Endothelial cell of umbilical vein (primary cell): ENCODE results near the gene FSIP1. TPM values are rescaled to one million over a fixed set of nuclear protein-coding genes. Genes with fewer than 3 reads are reported as not detected.

Experiments
- BruUV-seq: library from RNA; stranded (reverse); fragments of 400-500 nt; replicated peaks from 2 replicates; lab custom pipeline; 2021; lab: Mats Ljungman, UMichigan
- CTCF ChIA-PET: fragments of 300-600, 350-600 bp; sonication (Branson Sonifier 250); formaldehyde crosslinking; loops from one replicate; lab custom pipeline; 2021; ENCODE audit warnings: antibody characterized with exemption, inconsistent platforms; lab: Charles Lee
- POLR2A ChIA-PET: fragments of 300-600, 350-600 bp; sonication (Branson Sonifier 250); formaldehyde crosslinking; loops from one replicate; lab custom pipeline; 2021; ENCODE audit warnings: antibody characterized with exemption, inconsistent platforms; lab: Charles Lee
- DNase-seq: peaks from one replicate; pipeline ENCODE4 v3.0.0-alpha.2; 2011; ENCODE audit warnings: low read depth, low spot score
- FAIRE-seq: peaks from 2 replicates; lab custom pipeline; 2011; peaks lifted over from hg19 to GRCh38; lab: Jason Lieb, UNC
- H2AFZ ChIP-seq: 2 replicates; pipeline ENCODE4 v1.6.0; 2012; ENCODE audit warnings: low read depth, low read length, control low read depth, inconsistent platforms
- H3K27ac ChIP-seq: 2 replicates; pipeline ENCODE4 v1.5.1; 2011; ENCODE audit warnings: low read depth, mild to moderate bottlenecking, control low read depth, low read length, moderate library complexity; ENCODE audit not compliant: insufficient read depth
- H3K27me3 ChIP-seq, 2 experiments: 2 replicates each; pipeline versions ENCODE4 v1.6.0 to v1.6.1; 2011; ENCODE audit warnings: low read length in 2 of 2, mixed read lengths in 1 of 2; ENCODE audit not compliant: control insufficient read depth in 2 of 2, insufficient read depth in 2 of 2
- H3K36me3 ChIP-seq, 2 experiments: 2 replicates in 1 of 2; 3 replicates in 1 of 2; pipeline ENCODE4 v1.5.1; 2011; ENCODE audit warnings: low read length in 2 of 2, mild to moderate bottlenecking in 1 of 2, moderate library complexity in 1 of 2; ENCODE audit not compliant: control insufficient read depth in 2 of 2, insufficient read depth in 2 of 2; ENCODE audit errors: extremely low read depth in 1 of 2
- H3K4me1 ChIP-seq: 3 replicates; pipeline ENCODE4 v1.5.1; 2011; ENCODE audit warnings: mild to moderate bottlenecking, low read length; ENCODE audit not compliant: control insufficient read depth, insufficient read depth; ENCODE audit errors: extremely low read depth
- H3K4me2 ChIP-seq: 2 replicates; pipeline ENCODE4 v1.6.1; 2011; ENCODE audit warnings: low read length, control low read depth, mixed read lengths; ENCODE audit not compliant: insufficient read depth
- H3K4me3 ChIP-seq, 3 experiments: fragments of 200-600 bp in 1 of 3; sonication (generic), shearing (Covaris generic) in 1 of 3; replicated peaks in 1 of 3; 2 replicates each; pipeline ENCODE4 v1.5.1; 2011 to 2016; ENCODE audit warnings: control low read depth in 3 of 3, low read length in 3 of 3, mild to moderate bottlenecking in 2 of 3, inconsistent platforms in 1 of 3, low read depth in 1 of 3, moderate library complexity in 1 of 3; ENCODE audit not compliant: insufficient read depth in 1 of 3
- H3K79me2 ChIP-seq: 2 replicates; pipeline ENCODE4 v1.6.0; 2012; ENCODE audit warnings: low read length, inconsistent platforms; ENCODE audit not compliant: control insufficient read depth, insufficient read depth
- H3K9ac ChIP-seq: replicated peaks from 2 replicates; pipeline ENCODE3; 2011; ENCODE audit warnings: low read length, control low read depth; ENCODE audit not compliant: insufficient read depth; ENCODE audit errors: extremely low read depth
- H3K9me1 ChIP-seq: replicated peaks from 3 replicates; pipeline ENCODE4 v1.6.0; 2011; ENCODE audit warnings: mild to moderate bottlenecking, low read length; ENCODE audit not compliant: control insufficient read depth, insufficient read depth; ENCODE audit errors: extremely low read depth
- H3K9me3 ChIP-seq: replicated peaks from 2 replicates; pipeline ENCODE4 v1.5.1; 2012; ENCODE audit warnings: low read length, inconsistent platforms; ENCODE audit not compliant: control insufficient read depth, insufficient read depth
- H4K20me1 ChIP-seq: replicated peaks from 2 replicates; pipeline ENCODE3; 2011; ENCODE audit warnings: mild to moderate bottlenecking, low read length; ENCODE audit not compliant: control insufficient read depth, insufficient read depth; ENCODE audit errors: extremely low read depth
- EZH2 ChIP-seq: IDR thresholded peaks from 2 replicates; pipeline ENCODE4 v1.6.1; 2012; ENCODE audit warnings: borderline replicate concordance, low read depth, mild to moderate bottlenecking, moderate library complexity, low read length, inconsistent platforms; ENCODE audit not compliant: severe bottlenecking
- FOS ChIP-seq: IDR thresholded peaks from 2 replicates; pipeline ENCODE4 v1.6.1; 2011; ENCODE audit warnings: mild to moderate bottlenecking, low read length, moderate library complexity, borderline replicate concordance; ENCODE audit not compliant: insufficient read depth
- GATA2 ChIP-seq: IDR thresholded peaks from 2 replicates; pipeline ENCODE4 v1.7.0; 2011; ENCODE audit warnings: low read depth, mild to moderate bottlenecking, moderate library complexity, mixed read lengths, low read length; ENCODE audit not compliant: insufficient read length, insufficient read depth
- JUN ChIP-seq: IDR thresholded peaks from 2 replicates; pipeline ENCODE4 v1.6.1; 2011; ENCODE audit warnings: borderline replicate concordance, low read depth; ENCODE audit not compliant: insufficient read length, insufficient read depth
- MAX ChIP-seq: IDR thresholded peaks from 2 replicates; pipeline ENCODE4 v1.6.1; 2011; ENCODE audit not compliant: insufficient read depth, insufficient read length
- MYC ChIP-seq: IDR thresholded peaks from one replicate; pipeline ENCODE4 v1.6.1; 2011; ENCODE audit warnings: mild to moderate bottlenecking, low read depth, low read length
- POLR2A ChIP-seq: IDR thresholded peaks from 2 replicates; pipeline ENCODE4 v1.6.1; 2012; ENCODE audit warnings: low read depth, mild to moderate bottlenecking, control low read depth, low read length
- POLR2AphosphoS5 ChIP-seq: IDR thresholded peaks from 2 replicates; pipeline ENCODE4 v1.6.1; 2012; ENCODE audit warnings: low read depth, mild to moderate bottlenecking, control low read depth, low read length, moderate library complexity; ENCODE audit not compliant: insufficient read depth
- dilution Hi-C: fragments of 300-500 bp; cut with MboI; formaldehyde crosslinking; loops from one replicate; pipeline ENCODE4 v1.15.0; 2019; ENCODE audit warnings: low sequenced_read_pairs; ENCODE audit not compliant: extremely low pct_ligation_motif_present
- intact Hi-C: fragments of 100-400 bp; cut with micrococcal nuclease; formaldehyde crosslinking; loops from one replicate; pipeline ENCODE4 v1.10.0; 2022
- polyA plus RNA-seq, 4 experiments: library from polyadenylated mRNA; depleted of rRNA in 3 of 4; stranded (reverse) in 3 of 4; unstranded in 1 of 4; fragments of >200 nt; gene quantifications; 2 replicates each; pipeline versions ENCODE4 v1.2.1 to v1.2.3, GENCODE V29; 2011 to 2012; ENCODE audit warnings: missing spikeins in 1 of 4
- total RNA-seq: library from RNA; stranded (reverse); gene quantifications from 2 replicates; pipeline ENCODE4 v1.2.3, GENCODE V29; 2021
- TF ChIP-seq, protein P1 (sequence below), 2 donors: IDR thresholded peaks; 1 replicate in 1 of 2; 2 replicates in 1 of 2; pipeline ENCODE4 v1.5.1; 2011; ENCODE audit warnings: low read length in 2 of 2, mild to moderate bottlenecking in 2 of 2, moderate library complexity in 2 of 2, control low read depth in 1 of 2, inconsistent platforms in 1 of 2, low read depth in 1 of 2; ENCODE audit not compliant: insufficient read depth in 1 of 2; ENCODE audit errors: extremely low read depth in 1 of 2

Gene FSIP1
- total and polyA plus RNA-seq, 2 donors (not counting 3 experiments of a cell fraction or from before 2014, with no cell fraction given): 0.23 to 1.1 TPM

- POLR2A ChIA-PET: no interaction called here
- no peaks in the 10 kb centered on the region for H3K36me3 ChIP-seq
- no peak for DNase-seq
- no peak for FAIRE-seq
- no peaks in the 10 kb centered on the region for H3K9me3 ChIP-seq
- no peaks in the 10 kb centered on the region for H3K9me1 ChIP-seq
- BruUV-seq: no TSS peak
- intact Hi-C loops (no loop called here), dilution Hi-C loops (no loop called here)
- TF ChIP-seq EZH2 (no peak), POLR2A (no peak), FOS (no peak), JUN (no peak), MAX (no peak), GATA2 (no peak), MYC (no peak), POLR2AphosphoS5 (no peak)
- TF ChIP-seq, protein P1, sequence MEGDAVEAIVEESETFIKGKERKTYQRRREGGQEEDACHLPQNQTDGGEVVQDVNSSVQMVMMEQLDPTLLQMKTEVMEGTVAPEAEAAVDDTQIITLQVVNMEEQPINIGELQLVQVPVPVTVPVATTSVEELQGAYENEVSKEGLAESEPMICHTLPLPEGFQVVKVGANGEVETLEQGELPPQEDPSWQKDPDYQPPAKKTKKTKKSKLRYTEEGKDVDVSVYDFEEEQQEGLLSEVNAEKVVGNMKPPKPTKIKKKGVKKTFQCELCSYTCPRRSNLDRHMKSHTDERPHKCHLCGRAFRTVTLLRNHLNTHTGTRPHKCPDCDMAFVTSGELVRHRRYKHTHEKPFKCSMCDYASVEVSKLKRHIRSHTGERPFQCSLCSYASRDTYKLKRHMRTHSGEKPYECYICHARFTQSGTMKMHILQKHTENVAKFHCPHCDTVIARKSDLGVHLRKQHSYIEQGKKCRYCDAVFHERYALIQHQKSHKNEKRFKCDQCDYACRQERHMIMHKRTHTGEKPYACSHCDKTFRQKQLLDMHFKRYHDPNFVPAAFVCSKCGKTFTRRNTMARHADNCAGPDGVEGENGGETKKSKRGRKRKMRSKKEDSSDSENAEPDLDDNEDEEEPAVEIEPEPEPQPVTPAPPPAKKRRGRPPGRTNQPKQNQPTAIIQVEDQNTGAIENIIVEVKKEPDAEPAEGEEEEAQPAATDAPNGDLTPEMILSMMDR (IDR thresholded peaks at IDR 0.05; ENCODE audit: extremely low read depth in 1 of 2, insufficient read depth in 1 of 2, low read depth in 1 of 2, low read length in 2 of 2): no peak
- H3K79me2 ChIP-seq: no peaks in the 10 kb centered on the region
- H3K9ac ChIP-seq: no peak overlapping the region
- no peaks in the 10 kb centered on the region for H3K27me3 ChIP-seq
- no peak overlapping the region for H3K4me3 ChIP-seq
- no peak overlapping the region for H3K27ac ChIP-seq
- CTCF ChIA-PET: no interaction called here
- H3K4me2 ChIP-seq: no peak overlapping the region
- peaks cover 3% of the 10 kb centered on the region for H3K4me1 ChIP-seq
- H2AFZ ChIP-seq: peak overlapping the region; percentile 5
- no peaks in the 10 kb centered on the region for H4K20me1 ChIP-seq
Measured at GRCh38 chr15:39573287-39573686, 209.4 kb downstream of the FSIP1 start.
